Fibroblast of mammary gland (primary cell): ENCODE results near the gene SRSF2.
A peak's percentile ranks its signal among the peaks of the same experiment; 100 is the strongest.
"Not testable (repeated sequence)": the region's sequence is repeated elsewhere in the genome, so short reads cannot be mapped to it uniquely, and the experiment has no call there.

Experiments
- DNase-seq: peaks from one replicate; pipeline ENCODE4 v3.0.0-alpha.2; 2010; ENCODE audit warnings: low read depth
- H3K4me3 ChIP-seq: 2 replicates; pipeline ENCODE4 v1.5.1; 2011; ENCODE audit warnings: low read depth, mild to moderate bottlenecking, low read length, moderate library complexity; ENCODE audit not compliant: control insufficient read depth
- TF ChIP-seq, protein P1 (sequence below): conservative IDR thresholded peaks from 2 replicates; pipeline ENCODE4 v1.5.1; 2011; ENCODE audit warnings: low read depth, low read length, inconsistent platforms; ENCODE audit not compliant: control insufficient read depth, insufficient read depth

Gene SRSF2

GRCh38 chr17:76748657-76749056 is 11.5 kb upstream of the SRSF2 start:
- H3K4me3 ChIP-seq, result no peak overlapping the region
- DNase-seq, result no peak
- TF ChIP-seq, protein P1, sequence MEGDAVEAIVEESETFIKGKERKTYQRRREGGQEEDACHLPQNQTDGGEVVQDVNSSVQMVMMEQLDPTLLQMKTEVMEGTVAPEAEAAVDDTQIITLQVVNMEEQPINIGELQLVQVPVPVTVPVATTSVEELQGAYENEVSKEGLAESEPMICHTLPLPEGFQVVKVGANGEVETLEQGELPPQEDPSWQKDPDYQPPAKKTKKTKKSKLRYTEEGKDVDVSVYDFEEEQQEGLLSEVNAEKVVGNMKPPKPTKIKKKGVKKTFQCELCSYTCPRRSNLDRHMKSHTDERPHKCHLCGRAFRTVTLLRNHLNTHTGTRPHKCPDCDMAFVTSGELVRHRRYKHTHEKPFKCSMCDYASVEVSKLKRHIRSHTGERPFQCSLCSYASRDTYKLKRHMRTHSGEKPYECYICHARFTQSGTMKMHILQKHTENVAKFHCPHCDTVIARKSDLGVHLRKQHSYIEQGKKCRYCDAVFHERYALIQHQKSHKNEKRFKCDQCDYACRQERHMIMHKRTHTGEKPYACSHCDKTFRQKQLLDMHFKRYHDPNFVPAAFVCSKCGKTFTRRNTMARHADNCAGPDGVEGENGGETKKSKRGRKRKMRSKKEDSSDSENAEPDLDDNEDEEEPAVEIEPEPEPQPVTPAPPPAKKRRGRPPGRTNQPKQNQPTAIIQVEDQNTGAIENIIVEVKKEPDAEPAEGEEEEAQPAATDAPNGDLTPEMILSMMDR, result no peak

- TF ChIP-seq, protein P1, result no peak
- no peak overlapping the region for H3K4me3 ChIP-seq
- DNase-seq, result no peak
Observed at GRCh38 chr17:76747716-76748363, 10.7 kb upstream of the SRSF2 start.

DNA sequence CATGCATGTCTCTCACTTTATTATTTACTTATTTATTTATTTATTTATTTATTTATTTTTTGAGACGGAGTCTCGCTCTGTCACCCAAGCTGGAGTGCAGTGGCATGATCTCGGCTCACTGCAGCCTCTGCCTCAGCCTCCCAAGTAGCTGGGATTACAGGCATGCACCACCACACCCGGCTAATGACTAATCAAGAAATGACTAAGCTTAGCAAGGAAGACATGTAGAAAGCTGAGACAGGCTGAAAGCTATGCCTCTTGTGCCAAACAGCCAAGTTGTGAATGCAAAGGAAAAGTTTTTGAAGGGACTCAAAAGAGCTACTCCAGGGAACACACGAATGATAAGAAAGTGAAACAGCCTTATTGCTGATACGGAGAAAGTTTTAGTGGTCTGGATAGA is 8.7 kb upstream of the SRSF2 start:
- not testable (repeated sequence) for H3K4me3 ChIP-seq
- DNase-seq, result peak; percentile 67

DNA sequence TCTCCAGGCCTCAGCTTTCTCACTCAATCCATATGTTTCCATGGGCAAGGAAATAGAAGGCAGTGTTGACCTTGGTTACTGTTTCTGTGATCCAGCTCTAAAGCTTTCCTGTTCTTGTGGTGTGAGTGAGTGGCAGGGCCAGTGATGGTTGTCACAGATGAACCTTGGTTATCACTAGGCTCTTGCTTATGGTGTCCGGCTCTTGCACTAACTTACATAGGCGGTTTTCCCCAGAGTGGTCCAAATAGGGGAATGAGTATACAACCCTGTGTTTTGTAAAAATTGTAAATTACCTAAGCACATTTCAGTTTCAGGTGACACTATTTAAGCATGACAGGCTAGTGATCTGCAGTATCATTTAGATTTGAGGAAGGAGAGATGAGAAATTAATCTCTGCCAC is 7.6 kb upstream of the SRSF2 start:
- H3K4me3 ChIP-seq, result no peak overlapping the region
- TF ChIP-seq, protein P1, result no peak

GRCh38 chr17:76742958-76743357 is 5.8 kb upstream of the SRSF2 start:
- no peak overlapping the region for H3K4me3 ChIP-seq
- TF ChIP-seq, protein P1, result no peak
- peak; percentile 46 for DNase-seq

More for the DNA sequence above, 7.6 kb upstream of the SRSF2 start:
- no peak for DNase-seq

DNA sequence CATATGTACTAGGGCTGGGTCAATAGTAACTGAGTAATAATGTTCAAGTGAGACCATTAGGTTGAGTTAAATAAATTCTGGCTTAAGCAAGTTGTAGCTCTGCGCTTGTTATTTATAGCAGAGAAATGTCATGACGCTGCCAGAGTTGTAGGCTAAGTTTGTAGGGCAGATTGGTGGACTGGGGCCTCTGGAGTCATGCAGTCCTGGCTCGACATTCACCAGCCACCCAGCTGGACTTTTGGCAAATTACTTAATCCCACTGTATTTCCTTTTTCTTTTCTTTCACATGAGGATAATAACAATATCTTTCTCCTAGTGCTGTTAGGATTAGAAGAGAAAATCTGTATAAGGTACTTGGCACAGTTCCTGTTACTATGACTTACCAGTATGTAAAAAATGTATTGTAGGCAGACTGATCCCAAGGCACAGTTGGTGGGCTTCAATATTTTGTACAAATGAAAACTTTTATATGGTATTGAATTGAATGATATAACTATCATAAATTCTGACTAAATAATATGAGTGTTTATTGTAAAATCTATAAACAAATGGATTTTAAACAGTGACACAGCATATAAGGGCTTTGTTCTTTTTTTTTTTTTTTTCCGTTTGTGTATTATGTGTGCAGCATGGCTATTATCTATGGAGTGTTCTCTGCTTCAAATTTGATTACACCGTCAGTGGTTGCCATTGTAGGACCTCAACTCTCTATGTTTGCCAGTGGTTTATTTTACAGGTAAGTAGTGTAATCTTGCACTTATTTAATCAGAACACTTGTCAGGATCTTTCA is 3.4 kb upstream of the SRSF2 start:
- peak; percentile 42 for DNase-seq
- H3K4me3 ChIP-seq, result no peak overlapping the region
- TF ChIP-seq, protein P1, result no peak

DNA sequence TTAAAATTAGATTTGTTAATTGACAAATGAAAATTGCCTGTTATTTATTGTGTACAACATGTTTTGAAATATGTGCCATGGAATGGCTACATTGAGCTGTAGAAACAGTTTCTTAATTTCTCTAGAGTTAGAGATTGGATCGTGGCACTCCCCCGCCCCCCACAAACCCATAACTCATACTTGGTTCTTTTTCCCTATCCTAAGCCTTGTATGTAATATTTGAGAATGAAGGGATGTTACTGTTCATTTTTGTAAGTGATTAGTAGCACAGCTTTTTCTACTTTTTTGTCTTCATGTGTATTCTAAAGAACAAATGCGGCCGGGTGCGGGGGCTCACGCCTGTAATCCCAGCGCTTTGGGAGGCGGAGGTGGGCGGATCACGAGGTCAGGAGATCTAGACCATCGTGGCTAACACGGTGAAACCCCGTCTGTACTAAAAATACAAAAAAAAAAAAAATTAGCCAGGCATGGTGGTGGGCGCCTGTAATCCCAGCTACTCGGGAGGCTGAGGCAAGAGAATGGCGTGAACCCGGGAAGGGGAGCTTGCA is 2.5 kb upstream of the SRSF2 start:
- not testable (repeated sequence) for H3K4me3 ChIP-seq, DNase-seq
